ENCODE results near the gene PRKAG3.

- no peak for TF ChIP-seq CTCF (conservative IDR thresholded peaks at IDR 0.05; ENCODE audit: low read length)
- no peak for TF ChIP-seq EZH2phosphoT487 (IDR thresholded peaks at IDR 0.05; ENCODE audit: borderline replicate concordance, low read depth, low read length)
Observed at GRCh38 chr2:218821605-218822211, 9.9 kb downstream of the PRKAG3 start.
